ENCODE measurements around the gene ATP7B. TPM values are rescaled to one million over a fixed set of nuclear protein-coding genes. Genes with fewer than 3 reads are reported as not detected.

ATP7B gene
- total RNA-seq, 1 donor from 2014 or later: 3.8 TPM

DNA sequence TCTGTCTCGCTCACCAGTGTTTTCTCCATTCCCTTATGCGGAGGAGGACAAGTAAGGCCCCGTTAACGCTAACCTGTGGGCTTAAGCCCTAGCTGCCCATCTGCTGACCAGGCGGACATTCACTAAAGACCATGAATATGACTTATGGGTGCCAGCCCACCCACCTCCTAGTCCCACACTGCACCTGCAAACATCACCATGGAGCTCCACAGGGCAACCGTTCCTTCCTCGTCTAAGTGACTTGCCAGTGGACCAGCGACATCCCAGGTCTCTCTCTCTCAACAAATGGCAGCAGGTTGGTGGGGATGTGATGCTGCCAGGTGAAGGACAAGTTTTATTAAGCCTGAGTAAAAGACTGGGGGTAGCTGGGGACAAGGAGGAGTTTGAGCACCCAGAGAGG lies 94.3 kb downstream of the ATP7B start:
- no peaks in the 10 kb centered on the region for H3K9me3 ChIP-seq (replicated peaks)
- H3K27me3 ChIP-seq (ENCODE audit: low read depth): no peaks in the 10 kb centered on the region
- TF ChIP-seq, protein P1, sequence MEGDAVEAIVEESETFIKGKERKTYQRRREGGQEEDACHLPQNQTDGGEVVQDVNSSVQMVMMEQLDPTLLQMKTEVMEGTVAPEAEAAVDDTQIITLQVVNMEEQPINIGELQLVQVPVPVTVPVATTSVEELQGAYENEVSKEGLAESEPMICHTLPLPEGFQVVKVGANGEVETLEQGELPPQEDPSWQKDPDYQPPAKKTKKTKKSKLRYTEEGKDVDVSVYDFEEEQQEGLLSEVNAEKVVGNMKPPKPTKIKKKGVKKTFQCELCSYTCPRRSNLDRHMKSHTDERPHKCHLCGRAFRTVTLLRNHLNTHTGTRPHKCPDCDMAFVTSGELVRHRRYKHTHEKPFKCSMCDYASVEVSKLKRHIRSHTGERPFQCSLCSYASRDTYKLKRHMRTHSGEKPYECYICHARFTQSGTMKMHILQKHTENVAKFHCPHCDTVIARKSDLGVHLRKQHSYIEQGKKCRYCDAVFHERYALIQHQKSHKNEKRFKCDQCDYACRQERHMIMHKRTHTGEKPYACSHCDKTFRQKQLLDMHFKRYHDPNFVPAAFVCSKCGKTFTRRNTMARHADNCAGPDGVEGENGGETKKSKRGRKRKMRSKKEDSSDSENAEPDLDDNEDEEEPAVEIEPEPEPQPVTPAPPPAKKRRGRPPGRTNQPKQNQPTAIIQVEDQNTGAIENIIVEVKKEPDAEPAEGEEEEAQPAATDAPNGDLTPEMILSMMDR (IDR thresholded peaks at IDR 0.05; ENCODE audit: borderline replicate concordance): no peak
- H3K27ac ChIP-seq (replicated peaks): no peak overlapping the region
- no peaks in the 10 kb centered on the region for H3K4me1 ChIP-seq
- H3K36me3 ChIP-seq: no peaks in the 10 kb centered on the region
- no peak overlapping the region for H3K4me3 ChIP-seq
- DNase-seq: no peak
- intact Hi-C loops (cut with micrococcal nuclease): no loop called here

DNA sequence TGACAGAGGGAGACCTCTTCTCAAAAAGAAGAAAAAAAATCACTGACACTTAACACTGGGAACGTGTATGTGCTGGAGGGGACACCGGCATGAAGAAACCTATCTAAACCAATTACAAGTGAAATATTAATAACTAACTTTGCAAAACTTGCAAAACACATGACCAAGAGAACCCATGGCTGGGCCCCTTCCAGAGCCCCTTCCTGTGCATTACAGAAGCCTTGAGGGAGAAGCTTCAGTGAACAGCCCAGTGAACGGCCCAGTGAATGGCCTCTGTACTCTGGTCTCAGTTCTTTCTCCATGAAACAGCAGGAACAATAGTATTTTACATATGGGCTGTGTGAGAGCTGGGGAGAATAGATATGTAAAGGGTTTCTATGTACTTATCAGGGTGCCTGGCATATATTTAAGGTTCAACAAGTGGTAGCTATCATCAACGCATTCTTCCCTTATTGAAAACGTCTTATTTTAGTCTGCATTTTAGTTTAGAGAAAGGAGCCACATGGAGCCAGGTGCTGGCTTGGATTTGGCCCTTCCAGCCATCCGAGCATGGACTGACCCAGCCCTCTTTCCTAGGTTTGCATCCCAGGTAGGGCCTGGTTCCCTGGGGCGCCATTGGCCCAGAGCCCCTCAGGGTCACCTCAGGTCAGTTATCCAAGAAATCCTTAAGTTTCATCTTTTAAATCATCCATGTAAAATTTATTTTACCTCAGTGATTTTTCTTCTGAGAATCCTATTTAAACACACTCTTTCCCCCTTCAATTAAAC lies 95.0 kb downstream of the ATP7B start:
- intact Hi-C loops (cut with micrococcal nuclease): no loop called here
- DNase-seq: no peak
- Histone ChIP-seq H3K9me3 (replicated peaks) (no peaks in the 10 kb centered on the region), H3K4me1 (no peaks in the 10 kb centered on the region), H3K27me3 (ENCODE audit: low read depth) (no peaks in the 10 kb centered on the region), H3K4me3 (no peak overlapping the region), H3K36me3 (no peaks in the 10 kb centered on the region), H3K27ac (replicated peaks) (no peak overlapping the region)
- TF ChIP-seq, protein P1 (IDR thresholded peaks at IDR 0.05; ENCODE audit: borderline replicate concordance): no peak

DNA sequence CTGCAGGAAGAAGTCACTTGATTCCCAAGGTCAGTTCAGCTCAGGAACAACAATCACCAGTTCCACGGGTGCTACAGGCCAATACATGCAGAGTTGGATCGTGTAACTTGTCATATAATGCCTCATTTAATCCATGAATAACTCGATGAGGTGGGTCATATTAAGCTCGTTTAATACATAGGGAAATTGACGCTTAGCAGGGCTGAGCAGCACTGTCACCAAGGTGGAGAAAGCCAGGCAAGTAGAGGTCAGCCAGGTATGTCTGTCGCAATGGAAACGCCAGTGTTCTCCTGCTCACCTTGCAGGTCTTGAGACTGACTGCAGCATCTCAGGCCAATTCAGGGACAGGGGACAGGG lies 97.1 kb downstream of the ATP7B start:
- no peaks in the 10 kb centered on the region for H3K9me3 ChIP-seq (replicated peaks)
- no peak overlapping the region for H3K4me3 ChIP-seq
- no peaks in the 10 kb centered on the region for H3K36me3 ChIP-seq
- intact Hi-C loops (cut with micrococcal nuclease): no loop called here
- TF ChIP-seq, protein P1 (IDR thresholded peaks at IDR 0.05; ENCODE audit: borderline replicate concordance): no peak
- H3K27ac ChIP-seq (replicated peaks): no peak overlapping the region
- H3K4me1 ChIP-seq: no peaks in the 10 kb centered on the region
- H3K27me3 ChIP-seq (ENCODE audit: low read depth): no peaks in the 10 kb centered on the region
- DNase-seq: no peak

DNA sequence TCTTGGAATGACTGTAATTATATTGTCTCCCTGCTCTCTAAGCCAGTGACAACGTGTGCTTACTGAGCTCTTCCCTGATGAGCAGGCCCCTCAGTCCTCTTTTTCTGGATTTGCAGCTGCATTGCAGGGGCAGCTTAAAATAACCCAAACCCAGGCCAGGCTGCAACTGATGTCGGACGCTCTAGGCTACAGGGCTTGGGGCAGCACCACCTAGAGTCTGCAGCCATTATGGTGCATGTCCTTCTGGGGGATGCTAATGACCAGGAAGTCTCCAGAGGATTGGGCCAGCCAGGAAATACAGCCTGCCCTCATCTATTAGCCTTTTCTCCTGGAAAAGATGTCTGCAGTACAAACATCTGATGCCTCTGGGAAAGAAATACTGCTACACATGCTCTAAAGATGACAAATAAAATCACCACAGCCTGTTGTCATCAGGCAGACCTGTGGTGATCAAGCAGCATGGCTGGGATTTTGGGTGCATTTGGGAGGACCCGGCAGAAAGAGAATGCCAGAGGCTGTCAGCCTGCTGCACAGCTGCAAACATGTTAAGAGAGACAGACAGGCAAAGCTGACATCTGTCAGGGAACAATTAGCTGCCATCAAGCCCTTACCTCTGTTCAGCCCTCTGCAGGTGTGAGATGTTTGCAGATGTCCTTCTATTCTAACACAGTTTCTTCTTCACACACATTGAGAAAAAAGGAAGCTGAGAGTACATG lies 97.7 kb downstream of the ATP7B start:
- no peaks in the 10 kb centered on the region for H3K36me3 ChIP-seq
- no peaks in the 10 kb centered on the region for H3K4me1 ChIP-seq
- no peak overlapping the region for H3K4me3 ChIP-seq
- TF ChIP-seq, protein P1 (IDR thresholded peaks at IDR 0.05; ENCODE audit: borderline replicate concordance): peak; percentile 13
- intact Hi-C loops (cut with micrococcal nuclease): no loop called here
- H3K27ac ChIP-seq (replicated peaks): no peak overlapping the region
- DNase-seq: no peak
- H3K27me3 ChIP-seq (ENCODE audit: low read depth): no peaks in the 10 kb centered on the region
- H3K9me3 ChIP-seq (replicated peaks): no peaks in the 10 kb centered on the region

DNA sequence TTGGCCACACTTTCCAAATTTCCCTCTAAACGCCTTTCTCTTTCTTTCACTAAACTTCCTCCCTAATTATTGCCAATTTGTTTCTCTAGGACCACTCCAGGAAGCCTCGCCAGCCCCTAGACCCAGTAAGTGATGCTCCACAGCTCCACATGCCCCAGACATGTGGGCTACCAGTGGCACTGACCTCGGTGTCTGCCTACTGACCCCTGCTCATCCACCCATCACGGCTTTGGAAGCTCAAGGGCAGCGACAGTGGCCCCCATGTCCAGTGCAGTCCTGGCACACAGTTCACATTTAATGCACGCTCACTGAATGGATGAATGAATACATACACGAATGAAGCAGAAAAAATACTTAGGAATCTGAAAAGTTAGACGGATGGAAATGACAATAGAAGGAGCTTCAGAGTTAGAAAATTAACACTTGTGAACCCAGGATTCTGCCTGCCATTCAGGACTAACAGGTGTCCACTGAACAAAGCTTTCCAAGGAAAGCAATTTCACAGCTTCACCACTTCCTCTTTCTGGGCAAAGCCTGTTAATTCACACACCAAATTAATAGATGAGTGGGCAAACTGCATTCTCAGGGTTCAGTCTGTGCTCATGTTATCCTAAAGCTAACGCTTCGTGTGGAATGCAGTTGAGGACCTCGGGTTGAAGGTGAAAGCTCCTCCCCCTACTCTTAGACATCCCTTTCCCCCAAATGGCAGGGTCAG lies 98.6 kb downstream of the ATP7B start:
- no peaks in the 10 kb centered on the region for H3K9me3 ChIP-seq (replicated peaks)
- TF ChIP-seq, protein P1 (IDR thresholded peaks at IDR 0.05; ENCODE audit: borderline replicate concordance): no peak
- no peaks in the 10 kb centered on the region for H3K36me3 ChIP-seq
- no peaks in the 10 kb centered on the region for H3K27me3 ChIP-seq (ENCODE audit: low read depth)
- intact Hi-C loops (cut with micrococcal nuclease): no loop called here
- DNase-seq: no peak
- H3K27ac ChIP-seq (replicated peaks): no peak overlapping the region
- H3K4me1 ChIP-seq: no peaks in the 10 kb centered on the region
- H3K4me3 ChIP-seq: no peak overlapping the region

Data from left ventricle myocardium inferior (tissue), 1 donor.